Peyer's patch (tissue), 4 donors: ENCODE results near the gene CHST6. TPM values are rescaled to one million over a fixed set of nuclear protein-coding genes. Genes with fewer than 3 reads are reported as not detected.

Source experiments
- DNase-seq, 3 donors: peaks; one replicate each; pipeline ENCODE4 v3.0.0-alpha.2; 2017 to 2019
- H3K27ac ChIP-seq, 4 donors: fragments of 200-600 bp; sonication (generic); one replicate each; pipeline ENCODE4 v1.5.1; 2016 to 2019
- H3K27me3 ChIP-seq, 2 donors: fragments of 200-600 bp; sonication (generic); one replicate each; pipeline ENCODE4 v1.5.1; 2019
- H3K36me3 ChIP-seq, 3 donors: fragments of 200-600 bp; sonication (generic); one replicate each; pipeline ENCODE4 v1.5.1; 2016 to 2019
- H3K4me1 ChIP-seq, 4 donors: fragments of 200-600 bp; sonication (generic); one replicate each; pipeline ENCODE4 v1.5.1; 2016 to 2019
- H3K4me3 ChIP-seq, 4 donors: fragments of 200-600 bp; sonication (generic); 1 replicate in 3 of 4; 2 replicates in 1 of 4; pipeline ENCODE4 v1.5.1; 2016 to 2019; ENCODE audit warnings: mild to moderate bottlenecking in 1 of 4
- H3K9me3 ChIP-seq, 4 donors: fragments of 200-600 bp; sonication (generic); one replicate each; pipeline ENCODE4 v1.5.1; 2016 to 2019; ENCODE audit warnings: mild to moderate bottlenecking in 1 of 4
- POLR2A ChIP-seq, 2 donors: fragments of 450-650 bp; IDR thresholded peaks; one replicate each; pipeline ENCODE4 v1.5.1; 2017; ENCODE audit warnings: antibody characterized with exemption in 2 of 2, mild to moderate bottlenecking in 2 of 2, moderate library complexity in 2 of 2
- total RNA-seq, 4 donors: library from RNA; depleted of rRNA; stranded (reverse); fragments of >200 nt; gene quantifications; one replicate each; pipeline ENCODE4 v1.1.0, GENCODE V29; 2016
- TF ChIP-seq, protein P1 (sequence below), 6 experiments: fragments of 450-650 bp in 4 of 6; fragments of 200-600 bp in 2 of 6; sonication (generic) in 1 of 6; IDR thresholded peaks; one replicate each; pipeline ENCODE4 v1.5.1; 2017 to 2019; ENCODE audit warnings: antibody characterized with exemption in 6 of 6, mild to moderate bottlenecking in 3 of 6, moderate library complexity in 1 of 6

CHST6 gene
- total RNA-seq, 4 donors from 2014 or later, result 12.8 to 50.2 (median 22.3) TPM; not detected in 1

DNA sequence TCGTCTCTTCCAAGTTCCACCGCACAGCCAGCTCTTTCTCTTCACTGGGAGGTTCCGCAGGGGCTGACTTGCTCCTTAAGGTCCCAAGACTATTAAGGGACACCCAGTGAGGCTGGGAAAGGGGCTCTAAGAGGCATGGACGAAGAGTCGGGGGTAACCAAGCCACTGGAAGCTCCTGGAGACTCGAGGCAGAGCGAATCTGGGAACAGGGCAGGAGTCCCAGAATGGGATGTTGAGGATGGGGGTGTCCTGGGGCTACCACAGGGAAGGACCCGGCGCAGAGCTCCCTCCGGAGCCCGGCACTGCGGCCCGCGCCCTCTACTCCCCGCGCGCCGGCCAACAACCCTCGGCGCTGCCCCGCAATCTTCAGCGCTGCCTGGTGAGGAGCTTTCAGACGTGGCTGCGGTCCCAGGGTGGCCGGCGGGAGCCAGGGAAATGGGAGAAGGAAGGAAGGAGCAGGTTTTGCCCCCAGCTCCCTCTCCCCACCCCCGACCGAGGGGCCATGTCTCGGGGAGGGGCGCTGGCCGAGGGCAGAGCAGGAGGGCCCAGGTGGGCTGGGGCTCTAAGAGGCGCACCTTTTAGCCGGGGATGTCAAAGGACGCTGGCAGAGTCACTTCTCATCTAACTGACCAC is 40.1 kb upstream of the CHST6 start:
- H3K4me1 ChIP-seq, result peaks cover 0 to 19% (median 0%) of the 10 kb centered on the region in 4 donors
- no peaks in the 10 kb centered on the region for H3K9me3 ChIP-seq
- H3K36me3 ChIP-seq, result peaks cover 0 to 18% (median 0%) of the 10 kb centered on the region in 3 donors
- no peak for DNase-seq
- peak overlapping the region in 3 of 4 donors; percentile 77 to 85 (median 84) for H3K27ac ChIP-seq
- no peak for TF ChIP-seq POLR2A (IDR thresholded peaks at IDR 0.05)
- TF ChIP-seq, protein P1, sequence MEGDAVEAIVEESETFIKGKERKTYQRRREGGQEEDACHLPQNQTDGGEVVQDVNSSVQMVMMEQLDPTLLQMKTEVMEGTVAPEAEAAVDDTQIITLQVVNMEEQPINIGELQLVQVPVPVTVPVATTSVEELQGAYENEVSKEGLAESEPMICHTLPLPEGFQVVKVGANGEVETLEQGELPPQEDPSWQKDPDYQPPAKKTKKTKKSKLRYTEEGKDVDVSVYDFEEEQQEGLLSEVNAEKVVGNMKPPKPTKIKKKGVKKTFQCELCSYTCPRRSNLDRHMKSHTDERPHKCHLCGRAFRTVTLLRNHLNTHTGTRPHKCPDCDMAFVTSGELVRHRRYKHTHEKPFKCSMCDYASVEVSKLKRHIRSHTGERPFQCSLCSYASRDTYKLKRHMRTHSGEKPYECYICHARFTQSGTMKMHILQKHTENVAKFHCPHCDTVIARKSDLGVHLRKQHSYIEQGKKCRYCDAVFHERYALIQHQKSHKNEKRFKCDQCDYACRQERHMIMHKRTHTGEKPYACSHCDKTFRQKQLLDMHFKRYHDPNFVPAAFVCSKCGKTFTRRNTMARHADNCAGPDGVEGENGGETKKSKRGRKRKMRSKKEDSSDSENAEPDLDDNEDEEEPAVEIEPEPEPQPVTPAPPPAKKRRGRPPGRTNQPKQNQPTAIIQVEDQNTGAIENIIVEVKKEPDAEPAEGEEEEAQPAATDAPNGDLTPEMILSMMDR (IDR thresholded peaks at IDR 0.05), result no peak
- no peaks in the 10 kb centered on the region for H3K27me3 ChIP-seq
- peak overlapping the region in 3 of 4 donors; percentile 26 to 59 (median 57) for H3K4me3 ChIP-seq

DNA sequence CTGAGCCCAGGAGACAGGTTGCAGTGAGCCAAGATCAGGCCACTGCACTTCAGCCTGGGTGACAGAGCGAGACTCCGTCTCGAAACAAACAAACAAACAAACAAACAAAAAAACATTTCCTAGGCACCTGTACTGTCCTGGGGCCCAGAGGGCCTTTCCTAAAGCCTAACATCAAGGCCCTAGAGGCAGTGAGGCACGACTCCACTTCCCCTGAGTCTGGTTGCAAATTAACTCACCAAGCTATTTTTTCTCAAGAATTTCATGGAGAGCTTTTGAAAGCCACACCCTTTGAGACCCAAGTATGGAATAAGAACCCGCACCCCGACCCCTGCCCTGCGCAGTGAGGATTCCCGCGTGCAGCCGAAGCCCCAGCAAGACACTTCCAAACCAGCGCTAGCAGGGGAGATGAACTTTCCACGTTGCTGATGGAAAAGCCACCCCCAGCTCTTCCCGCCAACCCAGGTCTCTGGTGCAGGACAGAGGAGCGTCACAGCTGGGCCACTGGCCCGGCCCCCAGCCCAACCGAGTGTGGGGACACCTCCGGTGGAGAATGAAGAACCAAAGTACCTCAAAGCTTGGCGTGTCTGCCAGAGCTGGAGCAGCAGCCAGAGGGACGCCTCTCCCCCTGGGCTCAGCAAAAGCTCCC is 39.4 kb upstream of the CHST6 start:
- no peaks in the 10 kb centered on the region for H3K9me3 ChIP-seq
- H3K36me3 ChIP-seq, result peaks cover 0 to 25% (median 0%) of the 10 kb centered on the region in 3 donors
- TF ChIP-seq, protein P1 (IDR thresholded peaks at IDR 0.05), result no peak
- TF ChIP-seq POLR2A (IDR thresholded peaks at IDR 0.05), result no peak
- H3K27me3 ChIP-seq, result no peaks in the 10 kb centered on the region
- H3K4me1 ChIP-seq, result peaks cover 0 to 13% (median 0%) of the 10 kb centered on the region in 4 donors
- H3K4me3 ChIP-seq, result peak overlapping the region in 3 of 4 donors; percentile 26 to 59 (median 57)
- peak overlapping the region in 3 of 4 donors; percentile 77 to 85 (median 84) for H3K27ac ChIP-seq
- DNase-seq, result peak; percentile 5 to 61 (median 43)

DNA sequence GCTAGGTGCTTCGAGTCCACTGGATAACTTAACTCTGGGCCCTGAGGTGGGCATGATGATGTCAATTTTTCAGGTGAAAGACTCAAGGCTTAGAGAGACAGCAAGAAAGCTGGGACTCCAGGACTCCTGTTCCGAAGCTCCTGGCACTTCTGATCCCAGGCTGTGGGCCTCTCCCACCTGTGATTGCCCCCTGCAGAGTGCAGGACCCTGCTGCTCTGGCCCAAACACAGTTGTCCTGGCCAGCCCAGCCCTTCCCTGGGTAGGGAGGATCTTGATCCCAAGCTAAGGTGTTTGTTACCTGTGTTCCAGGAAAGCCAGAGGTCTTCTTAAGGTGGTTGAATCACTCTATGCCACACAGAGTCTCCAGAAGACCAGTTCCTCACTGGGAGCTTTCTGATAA is 37.5 kb upstream of the CHST6 start:
- H3K4me3 ChIP-seq, result peak overlapping the region in 2 of 4 donors; percentile 38 to 59
- DNase-seq, result peak in 1 of 3 donors; percentile 40
- H3K27me3 ChIP-seq, result no peaks in the 10 kb centered on the region
- H3K27ac ChIP-seq, result peak overlapping the region in 2 of 4 donors; percentile 22 to 85
- peaks cover 0 to 16% (median 0%) of the 10 kb centered on the region in 4 donors for H3K4me1 ChIP-seq
- TF ChIP-seq, protein P1 (IDR thresholded peaks at IDR 0.05), result no peak
- no peaks in the 10 kb centered on the region for H3K9me3 ChIP-seq
- H3K36me3 ChIP-seq, result peaks cover 0 to 37% (median 0%) of the 10 kb centered on the region in 3 donors

DNA sequence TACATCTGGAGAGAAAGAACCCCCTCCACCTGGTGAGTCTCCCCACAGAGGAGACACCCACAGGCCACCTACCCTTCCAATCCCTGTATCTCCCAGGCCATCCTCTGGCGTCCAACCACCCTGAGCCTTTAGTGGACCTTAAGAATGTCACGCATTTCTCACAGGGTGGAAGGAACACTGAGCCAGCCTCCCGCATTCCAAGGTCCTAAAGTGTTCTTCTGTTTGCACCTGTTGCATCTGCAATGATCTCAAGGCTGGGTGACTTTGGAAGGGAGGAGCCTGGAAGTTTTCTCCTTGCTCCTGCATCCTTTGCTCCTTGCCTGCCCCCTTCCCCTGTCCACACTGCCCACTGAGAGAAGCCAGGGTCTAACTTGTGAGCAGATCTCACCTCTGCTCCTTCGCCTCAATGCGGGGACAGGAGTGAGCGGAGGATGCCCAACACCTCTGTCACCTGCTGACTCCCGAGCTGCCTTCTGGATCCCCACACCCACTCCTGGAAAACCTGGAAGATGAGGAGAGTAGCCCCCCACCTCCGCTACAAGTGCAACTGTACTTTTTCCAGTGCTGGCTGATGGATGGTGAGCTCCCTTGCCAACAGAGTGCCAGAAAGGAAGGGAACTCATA is 37.0 kb upstream of the CHST6 start:
- no peaks in the 10 kb centered on the region for H3K9me3 ChIP-seq
- peak overlapping the region in 1 of 4 donors; percentile 59 for H3K4me3 ChIP-seq
- H3K36me3 ChIP-seq, result peaks cover 0 to 37% (median 0%) of the 10 kb centered on the region in 3 donors
- DNase-seq, result peak in 1 of 3 donors; percentile 37
- no peaks in the 10 kb centered on the region for H3K27me3 ChIP-seq
- TF ChIP-seq, protein P1 (IDR thresholded peaks at IDR 0.05), result no peak
- no peak for TF ChIP-seq POLR2A (IDR thresholded peaks at IDR 0.05)
- peaks cover 0 to 19% (median 0%) of the 10 kb centered on the region in 4 donors for H3K4me1 ChIP-seq
- H3K27ac ChIP-seq, result peak overlapping the region in 1 of 4 donors; percentile 22

DNA sequence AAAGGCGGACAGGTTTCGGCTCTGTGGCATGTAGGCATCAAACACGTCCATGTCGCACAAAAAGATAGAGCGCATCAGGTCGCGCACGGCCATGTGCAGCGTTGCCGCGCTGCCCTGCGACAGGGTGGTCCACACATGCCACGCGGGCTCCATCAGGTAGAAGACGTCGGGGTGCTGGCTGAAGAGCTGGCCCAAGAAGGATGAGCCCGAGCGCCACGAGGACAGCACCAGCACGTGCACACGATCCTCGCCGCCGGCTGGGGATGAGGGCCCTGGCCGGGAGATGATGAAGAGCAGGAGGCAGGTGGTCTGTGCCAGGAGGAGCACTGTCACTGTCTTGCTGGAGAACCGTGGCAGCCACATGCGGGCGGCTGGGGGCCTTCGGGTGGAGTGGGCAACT is 34.7 kb upstream of the CHST6 start:
- TF ChIP-seq, protein P1 (IDR thresholded peaks at IDR 0.05), result no peak
- TF ChIP-seq POLR2A (IDR thresholded peaks at IDR 0.05), result no peak
- peaks cover 0 to 19% (median 0%) of the 10 kb centered on the region in 4 donors for H3K4me1 ChIP-seq
- peaks cover 0 to 56% (median 0%) of the 10 kb centered on the region in 3 donors for H3K36me3 ChIP-seq
- no peak overlapping the region for H3K27ac ChIP-seq
- H3K4me3 ChIP-seq, result no peak overlapping the region
- H3K27me3 ChIP-seq, result no peaks in the 10 kb centered on the region
- H3K9me3 ChIP-seq, result no peaks in the 10 kb centered on the region
- DNase-seq, result peak in 1 of 3 donors; percentile 36
